Breast epithelium (tissue), 3 donors: ENCODE measurements around the gene ADRB2.

ENCODE experiments used
- POLR2AphosphoS5 ChIP-seq, 3 donors: sonication (generic); formaldehyde crosslinking; IDR thresholded peaks; one replicate each; pipeline ENCODE4 v1.6.1; 2017; ENCODE audit warnings: antibody characterized with exemption in 3 of 3
- TF ChIP-seq, protein P1 (sequence below), 3 donors: fragments of 450-650 bp; IDR thresholded peaks; one replicate each; pipeline ENCODE4 v1.5.1; 2016 to 2017; ENCODE audit warnings: antibody characterized with exemption in 3 of 3, mild to moderate bottlenecking in 3 of 3, moderate library complexity in 3 of 3

DNA sequence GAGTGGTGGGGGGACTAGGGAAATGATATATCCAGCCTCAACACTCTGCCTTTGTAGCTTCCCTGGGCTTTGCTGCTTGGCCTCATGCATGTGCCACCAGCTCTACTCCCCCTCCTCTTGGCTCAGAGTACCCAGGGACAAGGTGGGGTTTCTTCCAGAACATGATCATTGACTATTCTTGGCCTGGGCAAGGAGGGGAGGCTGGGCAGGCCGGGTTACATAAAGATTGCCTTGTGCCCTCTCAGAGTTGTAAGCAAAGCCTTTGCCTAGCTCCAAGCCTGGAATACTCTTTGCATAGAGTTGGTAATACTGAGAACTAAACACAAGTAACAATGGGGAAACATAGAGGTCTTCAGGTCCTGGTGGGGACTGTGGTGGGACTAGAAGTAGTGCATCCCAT, 11.9 kb downstream of the ADRB2 start:
- TF ChIP-seq, protein P1, sequence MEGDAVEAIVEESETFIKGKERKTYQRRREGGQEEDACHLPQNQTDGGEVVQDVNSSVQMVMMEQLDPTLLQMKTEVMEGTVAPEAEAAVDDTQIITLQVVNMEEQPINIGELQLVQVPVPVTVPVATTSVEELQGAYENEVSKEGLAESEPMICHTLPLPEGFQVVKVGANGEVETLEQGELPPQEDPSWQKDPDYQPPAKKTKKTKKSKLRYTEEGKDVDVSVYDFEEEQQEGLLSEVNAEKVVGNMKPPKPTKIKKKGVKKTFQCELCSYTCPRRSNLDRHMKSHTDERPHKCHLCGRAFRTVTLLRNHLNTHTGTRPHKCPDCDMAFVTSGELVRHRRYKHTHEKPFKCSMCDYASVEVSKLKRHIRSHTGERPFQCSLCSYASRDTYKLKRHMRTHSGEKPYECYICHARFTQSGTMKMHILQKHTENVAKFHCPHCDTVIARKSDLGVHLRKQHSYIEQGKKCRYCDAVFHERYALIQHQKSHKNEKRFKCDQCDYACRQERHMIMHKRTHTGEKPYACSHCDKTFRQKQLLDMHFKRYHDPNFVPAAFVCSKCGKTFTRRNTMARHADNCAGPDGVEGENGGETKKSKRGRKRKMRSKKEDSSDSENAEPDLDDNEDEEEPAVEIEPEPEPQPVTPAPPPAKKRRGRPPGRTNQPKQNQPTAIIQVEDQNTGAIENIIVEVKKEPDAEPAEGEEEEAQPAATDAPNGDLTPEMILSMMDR (IDR thresholded peaks at IDR 0.05): no peak
- no peak for TF ChIP-seq POLR2AphosphoS5 (IDR thresholded peaks at IDR 0.05)
